GM21526 (cell line): ENCODE results near the gene BCORL1.
A peak's percentile ranks its signal among the peaks of the same experiment; 100 is the strongest.

Experiments used
- ATAC-seq: cut with Tn5 transposase; IDR thresholded peaks from one replicate; pipeline ENCODE4 v1.9.1; 2021; ENCODE audit warnings: moderate library complexity; ENCODE audit not compliant: unreplicated experiment, low FRiP score

The BCORL1 gene

GRCh38 chrX:130005089-130005807, 22.8 kb downstream of the BCORL1 start:
- no peak for ATAC-seq

- ATAC-seq, result no peak
These were observed 27.3 kb downstream of the BCORL1 start for GRCh38 chrX:130009658-130010223.

GRCh38 chrX:130012683-130013082, 30.2 kb downstream of the BCORL1 start:
- ATAC-seq, result no peak

- no peak for ATAC-seq
These were observed 31.2 kb downstream of the BCORL1 start for GRCh38 chrX:130013661-130014060.

GRCh38 chrX:130014356-130014755, 31.9 kb downstream of the BCORL1 start:
- no peak for ATAC-seq

- ATAC-seq, result no peak
These were observed 32.3 kb downstream of the BCORL1 start for GRCh38 chrX:130014770-130015169.

GRCh38 chrX:130015181-130015580, 32.7 kb downstream of the BCORL1 start:
- ATAC-seq, result no peak

- no peak for ATAC-seq
These were observed 35.7 kb downstream of the BCORL1 start for GRCh38 chrX:130018143-130018542.

GRCh38 chrX:130020661-130021324, 38.4 kb downstream of the BCORL1 start:
- no peak for ATAC-seq

GRCh38 chrX:130024127-130024526, 41.7 kb downstream of the BCORL1 start:
- ATAC-seq, result peak; percentile 96

GRCh38 chrX:130025256-130025655, 42.8 kb downstream of the BCORL1 start:
- ATAC-seq, result no peak

GRCh38 chrX:130027569-130027968, 45.1 kb downstream of the BCORL1 start:
- ATAC-seq, result no peak

- no peak for ATAC-seq
These were observed 45.8 kb downstream of the BCORL1 start for GRCh38 chrX:130028196-130028595.

- ATAC-seq, result no peak
These were observed 48.4 kb downstream of the BCORL1 start for GRCh38 chrX:130030826-130031225.

GRCh38 chrX:130032552-130032951, 50.1 kb downstream of the BCORL1 start:
- ATAC-seq, result no peak

GRCh38 chrX:130034178-130034577, 51.7 kb downstream of the BCORL1 start:
- ATAC-seq, result no peak

GRCh38 chrX:130039847-130040246, 57.4 kb downstream of the BCORL1 start:
- no peak for ATAC-seq

GRCh38 chrX:130047416-130047815, 65.0 kb downstream of the BCORL1 start:
- ATAC-seq, result no peak

GRCh38 chrX:130048686-130049222, 66.3 kb downstream of the BCORL1 start:
- no peak for ATAC-seq

GRCh38 chrX:130049821-130050220, 67.4 kb downstream of the BCORL1 start:
- no peak for ATAC-seq

- no peak for ATAC-seq
These were observed 68.9 kb downstream of the BCORL1 start for GRCh38 chrX:130051176-130051845.
